Hepatocyte (in vitro differentiated cells): ENCODE measurements around the gene KRTAP1-3. TPM values are rescaled to one million over a fixed set of nuclear protein-coding genes. Genes with fewer than 3 reads are reported as not detected.

Experiments
- DNase-seq: peaks from one replicate; pipeline ENCODE4 v3.0.0-alpha.2; 2016; ENCODE audit warnings: low spot score
- H2AFZ ChIP-seq: fragments of 200-600 bp; sonication (generic); 2 replicates; pipeline ENCODE4 v1.6.0; 2016; ENCODE audit warnings: antibody characterized with exemption, mild to moderate bottlenecking
- H3K27ac ChIP-seq: fragments of 200-600 bp; sonication (generic); 2 replicates; pipeline ENCODE4 v1.5.1; 2016; ENCODE audit warnings: mild to moderate bottlenecking
- H3K27me3 ChIP-seq: fragments of 200-600 bp; sonication (generic); 2 replicates; pipeline ENCODE4 v1.6.1; 2016
- H3K36me3 ChIP-seq: fragments of 200-600 bp; sonication (generic); replicated peaks from 2 replicates; pipeline ENCODE4 v1.5.1; 2016; ENCODE audit warnings: low read depth; ENCODE audit not compliant: insufficient read depth
- H3K4me1 ChIP-seq: fragments of 200-600 bp; sonication (generic); 2 replicates; pipeline ENCODE4 v1.5.1; 2016; ENCODE audit warnings: mild to moderate bottlenecking, moderate library complexity; ENCODE audit not compliant: insufficient read depth
- H3K4me2 ChIP-seq: fragments of 200-600 bp; sonication (generic); 2 replicates; pipeline ENCODE4 v1.6.0; 2016
- H3K4me3 ChIP-seq: fragments of 200-600 bp; sonication (generic); 2 replicates; pipeline ENCODE4 v1.5.1; 2016; ENCODE audit warnings: mild to moderate bottlenecking
- H3K79me2 ChIP-seq: fragments of 200-600 bp; sonication (generic); 2 replicates; pipeline ENCODE4 v1.6.0; 2017; ENCODE audit warnings: mild to moderate bottlenecking
- H3K9me2 ChIP-seq: fragments of 200-600 bp; sonication (generic); replicated peaks from 2 replicates; pipeline ENCODE4 v1.6.0; 2017; ENCODE audit warnings: mild to moderate bottlenecking; ENCODE audit not compliant: insufficient read depth
- H3K9me3 ChIP-seq: fragments of 200-600 bp; sonication (generic); 2 replicates; pipeline ENCODE4 v1.5.1; 2016; ENCODE audit warnings: low read depth, mild to moderate bottlenecking
- H4K20me1 ChIP-seq: fragments of 200-600 bp; sonication (generic); 2 replicates; pipeline ENCODE4 v1.6.0; 2016; ENCODE audit warnings: mild to moderate bottlenecking; ENCODE audit not compliant: insufficient read depth, poor library complexity, severe bottlenecking
- CTCF ChIP-seq: fragments of 200-600 bp; sonication (generic); IDR thresholded peaks from 2 replicates; pipeline ENCODE4 v1.5.1; 2016; ENCODE audit warnings: antibody characterized with exemption, mild to moderate bottlenecking; ENCODE audit not compliant: poor library complexity
- EZH2 ChIP-seq: fragments of 200-600 bp; sonication (generic); IDR thresholded peaks from 2 replicates; pipeline ENCODE4 v1.6.1; 2016; ENCODE audit warnings: antibody characterized with exemption, mild to moderate bottlenecking, borderline replicate concordance
- EZH2phosphoT487 ChIP-seq: fragments of 200-600 bp; sonication (generic); IDR thresholded peaks from one replicate; pipeline ENCODE4 v1.6.1; 2018; ENCODE audit warnings: antibody characterized with exemption, mild to moderate bottlenecking, low read depth, moderate library complexity; ENCODE audit not compliant: unreplicated experiment, severe bottlenecking
- WGBS: methylation state at CpG from one replicate; pipeline ENCODE4 v1.1.6; 2016; ENCODE audit warnings: low lambda C conversion rate; ENCODE audit errors: missing lambda C conversion rate; 5-methylcytosine and 5-hydroxymethylcytosine counted together
- polyA plus RNA-seq: library from polyadenylated mRNA; unstranded; fragments of >200 nt; fragmentation: Nextera tagmentation; extraction: Ambion mirVana; gene quantifications from 2 replicates; pipeline ENCODE4 v1.2.1, GENCODE V29; 2016
- total RNA-seq: library from RNA; depleted of rRNA; stranded (reverse); fragments of >200 nt; gene quantifications from 2 replicates; pipeline ENCODE4 v1.2.3, GENCODE V29; 2014

The KRTAP1-3 gene
- total and polyA plus RNA-seq, 2 experiments from 2014 or later, result not detected

- H3K4me3 ChIP-seq, result no peak overlapping the region
- no peak for DNase-seq
- no peaks in the 10 kb centered on the region for H3K27me3 ChIP-seq
- no peaks in the 10 kb centered on the region for H3K9me2 ChIP-seq
- H3K36me3 ChIP-seq, result no peaks in the 10 kb centered on the region
- H3K9me3 ChIP-seq, result no peaks in the 10 kb centered on the region
- no peaks in the 10 kb centered on the region for H3K4me1 ChIP-seq
- no peak overlapping the region for H3K27ac ChIP-seq
- WGBS, result 93% methylated on average over 3 of the region's 3 CpGs
- no peak for TF ChIP-seq EZH2phosphoT487
- TF ChIP-seq EZH2, result no peak
- no peak for TF ChIP-seq CTCF
- H3K4me2 ChIP-seq, result no peak overlapping the region
- no peaks in the 10 kb centered on the region for H3K79me2 ChIP-seq
- no peak overlapping the region for H2AFZ ChIP-seq
- no peaks in the 10 kb centered on the region for H4K20me1 ChIP-seq
Measured at GRCh38 chr17:41018541-41018940, 16.1 kb downstream of the KRTAP1-3 start.

GRCh38 chr17:41016578-41017215 is 18.0 kb downstream of the KRTAP1-3 start:
- DNase-seq, result no peak
- Histone ChIP-seq H3K4me2 (no peak overlapping the region), H3K9me2 (no peaks in the 10 kb centered on the region), H3K9me3 (no peaks in the 10 kb centered on the region), H3K4me3 (no peak overlapping the region), H4K20me1 (no peaks in the 10 kb centered on the region), H3K79me2 (no peaks in the 10 kb centered on the region), H3K27ac (no peak overlapping the region), H2AFZ (no peak overlapping the region), H3K36me3 (no peaks in the 10 kb centered on the region), H3K27me3 (no peaks in the 10 kb centered on the region), H3K4me1 (no peaks in the 10 kb centered on the region)
- TF ChIP-seq EZH2 (no peak), EZH2phosphoT487 (no peak), CTCF (no peak)
- 84% methylated on average over 13 of the region's 13 CpGs for WGBS

GRCh38 chr17:41015454-41015853 is 19.2 kb downstream of the KRTAP1-3 start:
- Histone ChIP-seq H4K20me1 (no peaks in the 10 kb centered on the region), H2AFZ (no peak overlapping the region), H3K9me2 (no peaks in the 10 kb centered on the region), H3K27ac (no peak overlapping the region), H3K9me3 (no peaks in the 10 kb centered on the region), H3K36me3 (no peaks in the 10 kb centered on the region), H3K4me1 (no peaks in the 10 kb centered on the region), H3K4me3 (no peak overlapping the region), H3K79me2 (no peaks in the 10 kb centered on the region), H3K4me2 (no peak overlapping the region), H3K27me3 (no peaks in the 10 kb centered on the region)
- TF ChIP-seq EZH2phosphoT487 (no peak), EZH2 (no peak), CTCF (no peak)
- 80% methylated on average over 7 of the region's 7 CpGs for WGBS
- no peak for DNase-seq
